Common myeloid progenitor, CD34-positive (primary cell): Measurements from ENCODE around the gene RBMS1.

ENCODE experiments used
- CTCF ChIA-PET: fragments of 350-600 bp; sonication (Branson Sonifier 250); formaldehyde crosslinking; loops from one replicate; lab custom pipeline; 2021; ENCODE audit warnings: antibody characterized with exemption; lab: Charles Lee
- POLR2A ChIA-PET: fragments of 350-600 bp; sonication (Branson Sonifier 250); formaldehyde crosslinking; loops from one replicate; lab custom pipeline; 2021; ENCODE audit warnings: antibody characterized with exemption; lab: Charles Lee
- DNase-seq, 3 donors: peaks; one replicate each; pipeline versions ENCODE4 v3.0.0 to v3.0.0-alpha.2; 2013
- H3K27ac ChIP-seq, 2 experiments: 1 replicate in 1 of 2; 2 replicates in 1 of 2; pipeline ENCODE4 v1.7.0; 2013; ENCODE audit warnings: inconsistent platforms in 2 of 2, low read length in 2 of 2, mild to moderate bottlenecking in 2 of 2, low read depth in 1 of 2, moderate library complexity in 1 of 2; ENCODE audit not compliant: severe bottlenecking in 2 of 2, insufficient read depth in 1 of 2, poor library complexity in 1 of 2
- H3K27me3 ChIP-seq, 5 experiments: replicated peaks in 2 of 5; 1 replicate in 3 of 5; 2 replicates in 2 of 5; pipeline versions ENCODE4 v1.6.1 to v1.7.0; 2013; ENCODE audit warnings: low read length in 4 of 5, mild to moderate bottlenecking in 2 of 5, moderate library complexity in 2 of 5, inconsistent platforms in 1 of 5; ENCODE audit not compliant: insufficient read depth in 5 of 5, control insufficient read depth in 4 of 5
- H3K36me3 ChIP-seq, 4 experiments: 1 replicate in 2 of 4; 2 replicates in 2 of 4; pipeline versions ENCODE4 v1.6.1 to v1.7.0; 2013; ENCODE audit warnings: low read length in 3 of 4, control low read depth in 1 of 4, mild to moderate bottlenecking in 1 of 4; ENCODE audit not compliant: control insufficient read depth in 4 of 4, insufficient read depth in 4 of 4
- H3K4me1 ChIP-seq, 4 experiments: 1 replicate in 3 of 4; 2 replicates in 1 of 4; pipeline versions ENCODE4 v1.6.1 to v1.7.1; 2013; ENCODE audit warnings: low read length in 3 of 4, mild to moderate bottlenecking in 3 of 4, control low read depth in 1 of 4, inconsistent platforms in 1 of 4, moderate library complexity in 1 of 4; ENCODE audit not compliant: control insufficient read depth in 4 of 4, insufficient read depth in 4 of 4; ENCODE audit errors: control extremely low read depth in 1 of 4
- H3K4me3 ChIP-seq, 7 experiments: 1 replicate in 4 of 7; 2 replicates in 3 of 7; pipeline versions ENCODE4 v1.5.1 to v1.7.0; 2013; ENCODE audit warnings: mild to moderate bottlenecking in 7 of 7, low read length in 6 of 7, moderate library complexity in 6 of 7, inconsistent platforms in 2 of 7, low read depth in 2 of 7, control low read depth in 1 of 7; ENCODE audit not compliant: insufficient read depth in 4 of 7, control insufficient read depth in 1 of 7; ENCODE audit errors: extremely low read depth in 1 of 7
- H3K9me3 ChIP-seq, 5 experiments: 1 replicate in 4 of 5; 2 replicates in 1 of 5; pipeline versions ENCODE4 v1.6.1 to v1.7.1; 2013; ENCODE audit warnings: low read length in 4 of 5, mild to moderate bottlenecking in 2 of 5, inconsistent platforms in 1 of 5, low read depth in 1 of 5, moderate library complexity in 1 of 5; ENCODE audit not compliant: control insufficient read depth in 4 of 5, insufficient read depth in 2 of 5; ENCODE audit errors: control extremely low read depth in 1 of 5
- WGBS: methylation state at CpG from one replicate; pipeline ENCODE4 v1.1.5; 2013; ENCODE audit not compliant: insufficient coverage; 5-methylcytosine and 5-hydroxymethylcytosine counted together

Gene RBMS1

DNA sequence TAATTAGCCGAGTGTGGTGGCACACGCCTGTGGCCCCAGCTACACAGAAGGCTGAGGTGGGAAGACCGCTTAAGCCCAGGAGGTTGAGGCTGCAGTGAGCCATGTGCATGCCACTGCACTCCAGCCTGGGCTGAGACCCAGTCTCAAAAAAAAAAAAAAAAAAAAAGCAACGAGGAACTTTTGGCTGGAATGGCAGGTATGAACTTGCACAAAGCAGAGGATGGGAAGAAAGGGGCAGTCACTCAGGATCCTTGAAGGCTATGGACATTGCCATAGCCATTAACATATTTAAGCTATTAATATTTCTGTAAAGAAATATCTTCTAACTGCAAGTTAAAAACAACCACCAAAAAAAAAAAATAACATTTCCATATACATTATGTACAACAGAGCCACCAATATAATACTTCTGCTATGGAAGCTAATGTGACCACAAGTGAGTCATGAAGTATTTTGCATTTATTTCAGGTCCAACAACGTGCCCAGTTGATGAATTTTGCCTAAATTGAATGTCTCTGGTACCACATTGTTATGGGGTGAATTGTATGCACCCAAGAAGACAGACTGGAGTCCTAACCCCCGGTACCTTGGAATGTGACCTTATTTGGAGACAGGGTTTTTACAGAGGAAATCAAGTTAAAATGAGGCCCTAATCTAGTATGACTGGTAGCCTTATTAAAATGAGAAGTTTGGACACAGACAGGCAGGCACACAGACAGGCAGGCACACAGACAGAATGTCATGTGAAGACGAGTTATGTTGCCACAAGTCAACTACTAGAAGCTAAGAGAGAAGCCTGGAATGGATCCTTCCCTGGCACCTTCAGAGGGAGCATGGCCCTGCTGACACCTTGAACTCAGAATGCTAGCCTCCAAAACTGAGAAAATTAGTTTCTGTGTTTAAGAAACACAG, 102.8 kb downstream of the RBMS1 start:
- CTCF ChIA-PET, result interaction anchor here (0.9 to 2.6 kb wide), 5 partner anchors 9 to 38 kb away, joined by 3 to 11 read pairs (median 4); no protein-coding TSS in a partner anchor
- peaks cover 24 to 80% (median 38%) of the 10 kb centered on the region in 4 experiments for H3K4me1 ChIP-seq
- no peaks in the 10 kb centered on the region for H3K27me3 ChIP-seq
- WGBS, result 95% methylated on average over 6 of the region's 7 CpGs
- POLR2A ChIA-PET, result no interaction called here
- DNase-seq, result peak in 2 of 3 donors; percentile 52 to 74
- H3K36me3 ChIP-seq, result no peaks in the 10 kb centered on the region
- no peaks in the 10 kb centered on the region for H3K9me3 ChIP-seq
- no peak overlapping the region for H3K27ac ChIP-seq
- H3K4me3 ChIP-seq, result peak overlapping the region in 1 of 7 experiments; percentile 20

DNA sequence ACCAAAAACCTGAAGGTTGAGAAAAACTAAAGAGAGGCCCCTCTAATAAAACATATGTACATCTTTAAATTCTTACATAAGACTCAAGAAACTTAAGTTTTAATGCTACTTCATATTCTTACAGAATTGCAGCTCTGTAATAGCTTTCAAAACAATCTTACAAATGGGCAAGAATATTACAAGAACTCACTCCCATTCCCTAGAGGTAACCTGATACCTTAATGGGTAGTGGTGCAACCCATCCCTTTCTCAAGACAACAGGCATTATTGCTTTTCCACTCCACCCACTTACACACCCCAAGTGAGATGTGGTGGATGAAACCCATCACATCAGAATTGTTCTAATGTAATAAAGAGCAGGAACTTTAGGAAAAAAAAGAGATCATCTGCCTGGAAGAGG, 103.7 kb downstream of the RBMS1 start:
- ChIA-PET POLR2A (no interaction called here), CTCF (interaction anchor here (2.6 kb wide), 1 partner anchor 16 kb away, joined by 11 read pairs; no protein-coding TSS in a partner anchor)
- no peak overlapping the region for H3K4me3 ChIP-seq
- no peak overlapping the region for H3K27ac ChIP-seq
- H3K4me1 ChIP-seq, result peaks cover 24 to 76% (median 37%) of the 10 kb centered on the region in 4 experiments
- H3K27me3 ChIP-seq, result no peaks in the 10 kb centered on the region
- H3K9me3 ChIP-seq, result no peaks in the 10 kb centered on the region
- H3K36me3 ChIP-seq, result no peaks in the 10 kb centered on the region
- DNase-seq, result no peak

GRCh38 chr2:160388464-160389263, 104.9 kb downstream of the RBMS1 start:
- Histone ChIP-seq H3K4me1 (peaks cover 15 to 65% (median 26%) of the 10 kb centered on the region in 4 experiments), H3K27ac (no peak overlapping the region), H3K9me3 (no peaks in the 10 kb centered on the region), H3K27me3 (no peaks in the 10 kb centered on the region), H3K4me3 (peak overlapping the region in 1 of 7 experiments; percentile 30), H3K36me3 (no peaks in the 10 kb centered on the region)
- POLR2A ChIA-PET, result interaction anchor here (0.6 kb wide), 1 partner anchor 45 kb away, joined by 3 read pairs; no protein-coding TSS in a partner anchor
- DNase-seq, result peak in 2 of 3 donors; percentile 76 to 85
- CTCF ChIA-PET, result interaction anchor here (1.2 to 2.3 kb wide), 2 partner anchors 13 to 17 kb away, joined by 4 to 8 read pairs; no protein-coding TSS in a partner anchor
- 57% methylated on average over 11 of the region's 12 CpGs for WGBS

GRCh38 chr2:160387558-160388262, 105.9 kb downstream of the RBMS1 start:
- CTCF ChIA-PET, result interaction anchor here (0.9 to 2.3 kb wide), 3 partner anchors 10 to 18 kb away, joined by 4 to 8 read pairs (median 4); no protein-coding TSS in a partner anchor

DNA sequence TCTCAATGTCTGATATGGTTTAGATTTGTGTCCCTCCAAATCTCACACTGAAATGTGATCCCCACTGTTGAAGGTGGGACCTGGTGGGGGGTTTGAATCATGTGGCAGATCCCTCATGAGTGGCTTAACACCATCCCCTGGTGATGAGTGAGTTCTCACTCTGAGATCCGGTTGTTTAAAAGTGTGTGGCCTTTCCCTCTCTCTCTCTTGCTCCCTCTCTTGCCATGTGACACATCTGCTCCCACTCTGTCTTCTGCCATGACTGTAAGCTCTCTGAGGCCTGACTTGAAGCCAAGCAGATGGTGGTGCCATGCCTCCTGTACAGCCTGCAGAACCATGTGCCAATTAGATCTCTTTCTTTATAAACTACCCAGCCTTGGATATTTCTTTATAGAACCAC, 108.8 kb downstream of the RBMS1 start:
- ChIA-PET POLR2A (no interaction called here), CTCF (interaction anchor here (0.7 to 3.3 kb wide), 3 partner anchors 11 to 38 kb away, joined by 3 to 12 read pairs (median 3); no protein-coding TSS in a partner anchor)
- DNase-seq, result no peak

More at GRCh38 chr2:160387558-160388262, 105.9 kb downstream of the RBMS1 start:
- H3K27me3 ChIP-seq, result no peaks in the 10 kb centered on the region
- peaks cover 10 to 58% (median 23%) of the 10 kb centered on the region in 4 experiments for H3K4me1 ChIP-seq
- POLR2A ChIA-PET, result no interaction called here
- no peaks in the 10 kb centered on the region for H3K9me3 ChIP-seq
- H3K27ac ChIP-seq, result no peak overlapping the region
- no peak overlapping the region for H3K4me3 ChIP-seq
- DNase-seq, result no peak
- no peaks in the 10 kb centered on the region for H3K36me3 ChIP-seq
- 91% methylated on average over 3 of the region's 3 CpGs for whole genome bisulfite sequencing

DNA sequence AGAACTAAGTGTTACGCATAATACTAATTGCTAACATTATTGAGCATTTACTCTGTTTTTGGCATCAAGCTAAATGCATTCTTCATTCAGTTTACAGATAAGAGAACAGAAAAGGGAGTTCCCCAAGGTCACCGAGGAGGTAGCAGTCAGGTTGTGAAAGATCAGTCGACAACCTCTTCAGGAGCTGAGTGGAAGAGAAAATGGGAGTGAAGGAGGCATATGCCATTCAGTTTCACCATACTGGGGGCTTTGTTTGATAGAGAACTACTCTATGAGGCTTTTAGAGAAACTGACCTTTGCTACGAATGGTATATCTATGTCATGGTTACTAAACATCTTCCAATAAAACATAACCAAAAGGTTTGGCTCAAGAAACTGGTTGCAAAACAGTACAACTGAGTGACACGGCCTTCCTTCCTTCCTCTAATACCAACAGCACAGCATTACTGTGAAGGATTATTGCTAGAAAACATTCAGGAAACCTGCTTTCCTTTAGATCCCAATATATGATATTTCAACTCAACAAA, 112.1 kb downstream of the RBMS1 start:
- Histone ChIP-seq H3K36me3 (no peaks in the 10 kb centered on the region), H3K4me3 (peak overlapping the region in 1 of 7 experiments; percentile 14), H3K4me1 (peaks cover 16 to 61% (median 43%) of the 10 kb centered on the region in 4 experiments), H3K9me3 (no peaks in the 10 kb centered on the region), H3K27ac (no peak overlapping the region), H3K27me3 (no peaks in the 10 kb centered on the region)
- peak in 1 of 3 donors; percentile 36 for DNase-seq
- CTCF ChIA-PET, result interaction anchor here (1.0 to 1.9 kb wide), 5 partner anchors 9 to 47 kb away, joined by 3 to 4 read pairs (median 4); no protein-coding TSS in a partner anchor
- 45% methylated on average over 5 of the region's 5 CpGs for WGBS
- POLR2A ChIA-PET, result no interaction called here

More for the DNA sequence above, 108.8 kb downstream of the RBMS1 start:
- Histone ChIP-seq H3K36me3 (no peaks in the 10 kb centered on the region), H3K27ac (no peak overlapping the region), H3K27me3 (no peaks in the 10 kb centered on the region), H3K4me1 (peaks cover 20 to 57% (median 34%) of the 10 kb centered on the region in 4 experiments), H3K9me3 (no peaks in the 10 kb centered on the region), H3K4me3 (no peak overlapping the region)
- WGBS, result 100% methylated on average over 1 of the region's 1 CpG
